SK-N-SH treated with all-trans-retinoic acid at 6 μM for 48 hours (cell line): ENCODE data around the gene RASAL2.
"Not testable (repeated sequence)": the region's sequence is repeated elsewhere in the genome, so short reads cannot be mapped to it uniquely, and the experiment has no call there.

ENCODE experiments used
- ATAC-seq: fragments of 200-7000 bp; cut with Tn5 transposase; 3 replicates; pipeline ENCODE4 v1.9.1; 2020; ENCODE audit warnings: mild to moderate bottlenecking, moderate library complexity
- BACH2 ChIP-seq: fragments of 250-450 bp; sonication (Bioruptor Pico); IDR thresholded peaks from 2 replicates; pipeline ENCODE4 v1.9.0; 2021; ENCODE audit warnings: mild to moderate bottlenecking, borderline replicate concordance
- CSDC2 ChIP-seq: fragments of 250-450 bp; sonication (Bioruptor Pico); IDR thresholded peaks from 2 replicates; pipeline ENCODE4 v1.5.0; 2020; ENCODE audit warnings: mild to moderate bottlenecking, moderate library complexity
- ESRRG ChIP-seq: fragments of 250-450 bp; sonication (Bioruptor Pico); IDR thresholded peaks from 2 replicates; pipeline ENCODE4 v1.6.1; 2021; ENCODE audit warnings: mild to moderate bottlenecking
- GLIS3 ChIP-seq: fragments of 250-450 bp; sonication (Bioruptor Pico); IDR thresholded peaks from 2 replicates; pipeline ENCODE4 v1.5.0; 2020; ENCODE audit warnings: mild to moderate bottlenecking, moderate library complexity
- ISL1 ChIP-seq: fragments of 250-450 bp; sonication (Bioruptor Pico); IDR thresholded peaks from 2 replicates; pipeline ENCODE4 v2.1.2; 2022; ENCODE audit warnings: mild to moderate bottlenecking, moderate library complexity
- OSR1 ChIP-seq: fragments of 250-450 bp; sonication (Bioruptor Pico); IDR thresholded peaks from 2 replicates; pipeline ENCODE4 v1.8.0; 2022; ENCODE audit warnings: moderate library complexity, mild to moderate bottlenecking, inconsistent platforms
- PPARA ChIP-seq: fragments of 250-450 bp; sonication (Bioruptor Pico); IDR thresholded peaks from 2 replicates; pipeline ENCODE4 v1.5.0; 2020; ENCODE audit warnings: mild to moderate bottlenecking, borderline replicate concordance
- RARB ChIP-seq: fragments of 250-450 bp; sonication (Bioruptor Pico); IDR thresholded peaks from 2 replicates; pipeline ENCODE4 v1.8.0; 2021; ENCODE audit warnings: mild to moderate bottlenecking, moderate library complexity
- SNAI2 ChIP-seq: fragments of 250-450 bp; sonication (Bioruptor Pico); IDR thresholded peaks from 2 replicates; pipeline ENCODE4 v1.5.0; 2020; ENCODE audit warnings: mild to moderate bottlenecking, moderate library complexity
- TCF4 ChIP-seq: fragments of 250-450 bp; sonication (Bioruptor Pico); IDR thresholded peaks from 2 replicates; pipeline ENCODE4 v1.8.0; 2021; ENCODE audit warnings: mild to moderate bottlenecking, moderate library complexity, borderline replicate concordance
- TOX ChIP-seq: fragments of 250-450 bp; sonication (Bioruptor Pico); IDR thresholded peaks from 2 replicates; pipeline ENCODE4 v1.8.0; 2021; ENCODE audit warnings: mild to moderate bottlenecking, moderate library complexity, borderline replicate concordance
- ZC3H10 ChIP-seq: fragments of 250-450 bp; sonication (Bioruptor Pico); IDR thresholded peaks from 2 replicates; pipeline ENCODE4 v1.5.1; 2021; ENCODE audit warnings: mild to moderate bottlenecking, moderate library complexity
- ZFP30 ChIP-seq: fragments of 450-650 bp; formaldehyde crosslinking; IDR thresholded peaks from 2 replicates; pipeline ENCODE4 v1.5.0; 2022; ENCODE audit warnings: mild to moderate bottlenecking, moderate library complexity
- ZNF565 ChIP-seq: fragments of 450-650 bp; formaldehyde crosslinking; conservative IDR thresholded peaks from 2 replicates; pipeline ENCODE4 v1.5.0; 2020; ENCODE audit warnings: low read depth, mild to moderate bottlenecking, moderate library complexity
- ZNF70 ChIP-seq: fragments of 450-650 bp; formaldehyde crosslinking; IDR thresholded peaks from 2 replicates; pipeline ENCODE4 v1.5.0; 2020; ENCODE audit warnings: mild to moderate bottlenecking, moderate library complexity
- ZNF8 ChIP-seq: fragments of 450-650 bp; formaldehyde crosslinking; IDR thresholded peaks from 2 replicates; pipeline ENCODE4 v1.5.0; 2020; ENCODE audit warnings: mild to moderate bottlenecking, moderate library complexity
- TF ChIP-seq, protein P1 (sequence below): fragments of 250-450 bp; sonication (Bioruptor Pico); IDR thresholded peaks from 2 replicates; pipeline ENCODE4 v1.5.1; 2021; ENCODE audit warnings: mild to moderate bottlenecking, moderate library complexity
- TF ChIP-seq, protein P2 (sequence below): fragments of 250-450 bp; sonication (Bioruptor Pico); IDR thresholded peaks from 2 replicates; pipeline ENCODE4 v1.5.1; 2020; ENCODE audit warnings: low read depth, mild to moderate bottlenecking, moderate library complexity
- TF ChIP-seq, protein P3 (sequence below): fragments of 250-450 bp; sonication (Bioruptor Pico); IDR thresholded peaks from 2 replicates; pipeline ENCODE4 v1.5.0; 2020; ENCODE audit warnings: mild to moderate bottlenecking, moderate library complexity
- TF ChIP-seq, protein P4 (sequence below): fragments of 250-450 bp; sonication (Bioruptor Pico); IDR thresholded peaks from 2 replicates; pipeline ENCODE4 v1.8.0; 2021; ENCODE audit warnings: low read depth, mild to moderate bottlenecking, moderate library complexity, borderline replicate concordance
- TF ChIP-seq, protein P5 (sequence below): fragments of 250-450 bp; sonication (Bioruptor Pico); IDR thresholded peaks from 2 replicates; pipeline ENCODE4 v1.8.0; 2020; ENCODE audit warnings: mild to moderate bottlenecking, moderate library complexity, borderline replicate concordance

RASAL2 gene

DNA sequence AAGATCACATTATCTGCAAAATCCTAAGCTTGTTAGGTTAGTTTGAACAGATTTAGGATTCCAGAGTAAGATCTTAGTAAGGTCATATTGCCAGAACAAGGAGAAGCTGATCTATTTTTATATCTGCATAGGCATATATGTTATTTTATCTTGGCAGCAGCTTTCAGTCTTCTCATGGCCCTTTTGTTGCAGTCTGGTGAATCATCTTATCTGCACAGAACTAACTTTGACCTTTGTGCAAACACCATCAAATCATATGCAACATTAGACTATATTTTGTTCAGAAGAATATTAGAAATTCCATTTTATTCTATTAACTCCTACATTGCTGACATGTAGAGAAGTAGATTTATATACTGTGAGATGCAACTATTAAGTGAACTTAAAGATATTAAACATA is 295.5 kb downstream of the RASAL2 start (continued):
- TF ChIP-seq, protein P1, sequence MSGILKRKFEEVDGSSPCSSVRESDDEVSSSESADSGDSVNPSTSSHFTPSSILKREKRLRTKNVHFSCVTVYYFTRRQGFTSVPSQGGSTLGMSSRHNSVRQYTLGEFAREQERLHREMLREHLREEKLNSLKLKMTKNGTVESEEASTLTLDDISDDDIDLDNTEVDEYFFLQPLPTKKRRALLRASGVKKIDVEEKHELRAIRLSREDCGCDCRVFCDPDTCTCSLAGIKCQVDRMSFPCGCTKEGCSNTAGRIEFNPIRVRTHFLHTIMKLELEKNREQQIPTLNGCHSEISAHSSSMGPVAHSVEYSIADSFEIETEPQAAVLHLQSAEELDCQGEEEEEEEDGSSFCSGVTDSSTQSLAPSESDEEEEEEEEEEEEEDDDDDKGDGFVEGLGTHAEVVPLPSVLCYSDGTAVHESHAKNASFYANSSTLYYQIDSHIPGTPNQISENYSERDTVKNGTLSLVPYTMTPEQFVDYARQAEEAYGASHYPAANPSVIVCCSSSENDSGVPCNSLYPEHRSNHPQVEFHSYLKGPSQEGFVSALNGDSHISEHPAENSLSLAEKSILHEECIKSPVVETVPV (CRISPR knock-in tag): no peak
- TF ChIP-seq ZNF70 (CRISPR knock-in tag) (no peak), BACH2 (CRISPR knock-in tag) (no peak), ZFP30 (CRISPR knock-in tag) (no peak), PPARA (CRISPR knock-in tag) (no peak), ZC3H10 (CRISPR knock-in tag) (no peak)
- TF ChIP-seq, protein P2, sequence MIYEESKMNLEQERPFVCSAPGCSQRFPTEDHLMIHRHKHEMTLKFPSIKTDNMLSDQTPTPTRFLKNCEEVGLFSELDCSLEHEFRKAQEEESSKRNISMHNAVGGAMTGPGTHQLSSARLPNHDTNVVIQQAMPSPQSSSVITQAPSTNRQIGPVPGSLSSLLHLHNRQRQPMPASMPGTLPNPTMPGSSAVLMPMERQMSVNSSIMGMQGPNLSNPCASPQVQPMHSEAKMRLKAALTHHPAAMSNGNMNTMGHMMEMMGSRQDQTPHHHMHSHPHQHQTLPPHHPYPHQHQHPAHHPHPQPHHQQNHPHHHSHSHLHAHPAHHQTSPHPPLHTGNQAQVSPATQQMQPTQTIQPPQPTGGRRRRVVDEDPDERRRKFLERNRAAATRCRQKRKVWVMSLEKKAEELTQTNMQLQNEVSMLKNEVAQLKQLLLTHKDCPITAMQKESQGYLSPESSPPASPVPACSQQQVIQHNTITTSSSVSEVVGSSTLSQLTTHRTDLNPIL: no peak

DNA sequence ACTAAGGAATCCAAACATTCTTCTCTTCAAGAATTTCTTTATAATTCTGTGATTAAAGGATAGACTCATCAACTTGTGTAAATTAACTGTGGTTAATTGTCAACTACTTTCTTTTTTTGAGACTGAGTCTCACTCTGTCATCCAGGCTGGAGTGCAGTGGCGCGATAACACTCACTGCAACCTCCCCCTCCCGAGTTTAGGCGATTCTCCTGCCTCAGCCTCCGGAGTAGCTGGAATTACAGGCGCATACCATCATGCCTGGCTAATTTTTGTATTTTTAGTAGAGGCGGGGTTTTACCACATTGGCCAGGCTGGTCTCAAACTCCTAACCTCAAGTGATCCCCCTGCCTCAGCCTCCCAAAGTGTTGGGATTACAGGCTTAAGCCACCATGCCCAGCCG is 296.4 kb downstream of the RASAL2 start:
- not testable (repeated sequence) for ATAC-seq

DNA sequence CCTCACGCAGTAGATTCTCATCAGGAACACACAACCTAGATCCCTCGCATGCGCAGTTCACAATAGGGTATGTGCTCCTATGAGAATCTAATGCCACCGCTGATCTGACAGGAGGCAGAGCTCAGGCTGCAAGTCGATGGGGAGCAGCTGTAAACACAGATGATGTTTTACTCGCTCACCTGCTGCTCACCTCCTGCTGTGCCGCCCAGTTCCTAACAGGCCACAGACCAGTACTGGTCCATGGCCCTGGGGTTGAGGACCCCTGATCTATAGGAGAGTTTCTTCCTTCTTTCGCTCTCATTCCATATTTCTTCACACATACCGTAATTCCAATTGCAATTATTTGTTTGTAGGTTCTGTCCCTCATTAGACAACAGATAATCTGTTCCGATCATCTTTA is 299.5 kb downstream of the RASAL2 start:
- no peak for ATAC-seq
- TF ChIP-seq BACH2 (CRISPR knock-in tag): no peak
- no peak for TF ChIP-seq TCF4
- TF ChIP-seq, protein P3, sequence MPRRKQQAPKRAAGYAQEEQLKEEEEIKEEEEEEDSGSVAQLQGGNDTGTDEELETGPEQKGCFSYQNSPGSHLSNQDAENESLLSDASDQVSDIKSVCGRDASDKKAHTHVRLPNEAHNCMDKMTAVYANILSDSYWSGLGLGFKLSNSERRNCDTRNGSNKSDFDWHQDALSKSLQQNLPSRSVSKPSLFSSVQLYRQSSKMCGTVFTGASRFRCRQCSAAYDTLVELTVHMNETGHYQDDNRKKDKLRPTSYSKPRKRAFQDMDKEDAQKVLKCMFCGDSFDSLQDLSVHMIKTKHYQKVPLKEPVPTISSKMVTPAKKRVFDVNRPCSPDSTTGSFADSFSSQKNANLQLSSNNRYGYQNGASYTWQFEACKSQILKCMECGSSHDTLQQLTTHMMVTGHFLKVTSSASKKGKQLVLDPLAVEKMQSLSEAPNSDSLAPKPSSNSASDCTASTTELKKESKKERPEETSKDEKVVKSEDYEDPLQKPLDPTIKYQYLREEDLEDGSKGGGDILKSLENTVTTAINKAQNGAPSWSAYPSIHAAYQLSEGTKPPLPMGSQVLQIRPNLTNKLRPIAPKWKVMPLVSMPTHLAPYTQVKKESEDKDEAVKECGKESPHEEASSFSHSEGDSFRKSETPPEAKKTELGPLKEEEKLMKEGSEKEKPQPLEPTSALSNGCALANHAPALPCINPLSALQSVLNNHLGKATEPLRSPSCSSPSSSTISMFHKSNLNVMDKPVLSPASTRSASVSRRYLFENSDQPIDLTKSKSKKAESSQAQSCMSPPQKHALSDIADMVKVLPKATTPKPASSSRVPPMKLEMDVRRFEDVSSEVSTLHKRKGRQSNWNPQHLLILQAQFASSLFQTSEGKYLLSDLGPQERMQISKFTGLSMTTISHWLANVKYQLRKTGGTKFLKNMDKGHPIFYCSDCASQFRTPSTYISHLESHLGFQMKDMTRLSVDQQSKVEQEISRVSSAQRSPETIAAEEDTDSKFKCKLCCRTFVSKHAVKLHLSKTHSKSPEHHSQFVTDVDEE (CRISPR knock-in tag): no peak
- no peak for TF ChIP-seq RARB
- TF ChIP-seq ESRRG: no peak
- TF ChIP-seq OSR1 (CRISPR knock-in tag): no peak
- TF ChIP-seq GLIS3 (CRISPR knock-in tag): no peak
- TF ChIP-seq TOX: no peak
- no peak for TF ChIP-seq ZNF70 (CRISPR knock-in tag)
- TF ChIP-seq, protein P4, sequence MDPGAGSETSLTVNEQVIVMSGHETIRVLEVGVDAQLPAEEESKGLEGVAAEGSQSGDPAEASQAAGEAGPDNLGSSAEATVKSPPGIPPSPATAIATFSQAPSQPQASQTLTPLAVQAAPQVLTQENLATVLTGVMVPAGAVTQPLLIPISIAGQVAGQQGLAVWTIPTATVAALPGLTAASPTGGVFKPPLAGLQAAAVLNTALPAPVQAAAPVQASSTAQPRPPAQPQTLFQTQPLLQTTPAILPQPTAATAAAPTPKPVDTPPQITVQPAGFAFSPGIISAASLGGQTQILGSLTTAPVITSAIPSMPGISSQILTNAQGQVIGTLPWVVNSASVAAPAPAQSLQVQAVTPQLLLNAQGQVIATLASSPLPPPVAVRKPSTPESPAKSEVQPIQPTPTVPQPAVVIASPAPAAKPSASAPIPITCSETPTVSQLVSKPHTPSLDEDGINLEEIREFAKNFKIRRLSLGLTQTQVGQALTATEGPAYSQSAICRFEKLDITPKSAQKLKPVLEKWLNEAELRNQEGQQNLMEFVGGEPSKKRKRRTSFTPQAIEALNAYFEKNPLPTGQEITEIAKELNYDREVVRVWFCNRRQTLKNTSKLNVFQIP (CRISPR knock-in tag): no peak
- TF ChIP-seq CSDC2 (CRISPR knock-in tag): no peak
- TF ChIP-seq ZC3H10 (CRISPR knock-in tag): no peak
- TF ChIP-seq ISL1: no peak
- TF ChIP-seq ZNF565: no peak
- TF ChIP-seq ZFP30 (CRISPR knock-in tag): no peak
- TF ChIP-seq, protein P1 (CRISPR knock-in tag): no peak
- TF ChIP-seq, protein P5, sequence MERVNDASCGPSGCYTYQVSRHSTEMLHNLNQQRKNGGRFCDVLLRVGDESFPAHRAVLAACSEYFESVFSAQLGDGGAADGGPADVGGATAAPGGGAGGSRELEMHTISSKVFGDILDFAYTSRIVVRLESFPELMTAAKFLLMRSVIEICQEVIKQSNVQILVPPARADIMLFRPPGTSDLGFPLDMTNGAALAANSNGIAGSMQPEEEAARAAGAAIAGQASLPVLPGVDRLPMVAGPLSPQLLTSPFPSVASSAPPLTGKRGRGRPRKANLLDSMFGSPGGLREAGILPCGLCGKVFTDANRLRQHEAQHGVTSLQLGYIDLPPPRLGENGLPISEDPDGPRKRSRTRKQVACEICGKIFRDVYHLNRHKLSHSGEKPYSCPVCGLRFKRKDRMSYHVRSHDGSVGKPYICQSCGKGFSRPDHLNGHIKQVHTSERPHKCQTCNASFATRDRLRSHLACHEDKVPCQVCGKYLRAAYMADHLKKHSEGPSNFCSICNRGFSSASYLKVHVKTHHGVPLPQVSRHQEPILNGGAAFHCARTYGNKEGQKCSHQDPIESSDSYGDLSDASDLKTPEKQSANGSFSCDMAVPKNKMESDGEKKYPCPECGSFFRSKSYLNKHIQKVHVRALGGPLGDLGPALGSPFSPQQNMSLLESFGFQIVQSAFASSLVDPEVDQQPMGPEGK: no peak
- TF ChIP-seq SNAI2 (CRISPR knock-in tag): no peak
- TF ChIP-seq ZNF8: no peak
